IMR-90 (cell line): Measurements from ENCODE around the gene CA9. TPM values are rescaled to one million over a fixed set of nuclear protein-coding genes. Genes with fewer than 3 reads are reported as not detected.

Experiments used
- ATAC-seq: fragments of 200-7000 bp; cut with Tn5 transposase; 2 replicates; pipeline ENCODE4 v1.9.1; 2020; ENCODE audit warnings: low read depth, mild to moderate bottlenecking, moderate library complexity
- BruUV-seq: library from RNA; stranded (reverse); fragments of 400-500 nt; replicated peaks from 2 replicates; lab custom pipeline; 2021; lab: Mats Ljungman, UMichigan
- CTCF ChIA-PET: fragments of 300-600 bp; formaldehyde crosslinking; extraction: SDS; loops from one replicate; lab custom pipeline; 2021; ENCODE audit warnings: antibody characterized with exemption; lab: Yijun Ruan, JAX
- POLR2A ChIA-PET: fragments of 300-600 bp; sonication (Branson Sonifier 250); formaldehyde crosslinking; loops from one replicate; lab custom pipeline; 2022; ENCODE audit warnings: antibody characterized with exemption; ENCODE audit not compliant: unreplicated experiment; lab: Charles Lee
- DNase-seq: peaks from one replicate; pipeline ENCODE4 v3.0.0; 2013
- H2AFZ ChIP-seq: replicated peaks from 2 replicates; pipeline ENCODE3; 2013; ENCODE audit warnings: low read length, mild to moderate bottlenecking; ENCODE audit not compliant: poor library complexity
- H2AK5ac ChIP-seq: 2 replicates; pipeline ENCODE4 v1.6.1; 2013; ENCODE audit warnings: low read depth, low read length, inconsistent platforms
- H2AK9ac ChIP-seq: replicated peaks from 2 replicates; pipeline ENCODE3; 2013; ENCODE audit warnings: mild to moderate bottlenecking, low read depth, low read length, moderate library complexity; ENCODE audit not compliant: poor library complexity
- H2BK120ac ChIP-seq: 2 replicates; pipeline ENCODE4 v1.6.1; 2013; ENCODE audit warnings: low read depth, low read length, inconsistent platforms
- H2BK15ac ChIP-seq: 3 replicates; pipeline ENCODE4 v1.6.1; 2013; ENCODE audit warnings: low read depth, low read length, inconsistent platforms
- H2BK20ac ChIP-seq: 2 replicates; pipeline ENCODE4 v1.6.1; 2013; ENCODE audit warnings: low read depth, mild to moderate bottlenecking, inconsistent platforms, low read length, moderate library complexity
- H2BK5ac ChIP-seq: 2 replicates; pipeline ENCODE4 v1.6.1; 2013; ENCODE audit warnings: mild to moderate bottlenecking, low read depth, low read length, inconsistent platforms; ENCODE audit not compliant: poor library complexity, severe bottlenecking
- H3K14ac ChIP-seq: replicated peaks from 2 replicates; pipeline ENCODE4 v1.6.1; 2013; ENCODE audit warnings: low read depth, low read length, inconsistent platforms
- H3K18ac ChIP-seq: 2 replicates; pipeline ENCODE4 v1.6.1; 2013; ENCODE audit warnings: low read depth, low read length, control low read depth
- H3K23ac ChIP-seq: 2 replicates; pipeline ENCODE4 v1.6.1; 2013; ENCODE audit warnings: low read depth, low read length, inconsistent platforms
- H3K27ac ChIP-seq: 2 replicates; pipeline ENCODE4 v1.5.1; 2013; ENCODE audit warnings: mild to moderate bottlenecking, control low read depth, low read length; ENCODE audit not compliant: insufficient read depth
- H3K27me3 ChIP-seq: 2 replicates; pipeline ENCODE4 v1.6.1; 2013; ENCODE audit warnings: low read length; ENCODE audit not compliant: control insufficient read depth, insufficient read depth
- H3K36me3 ChIP-seq: 2 replicates; pipeline ENCODE4 v1.6.1; 2013; ENCODE audit warnings: low read length, mixed read lengths; ENCODE audit not compliant: control insufficient read depth, insufficient read depth
- H3K4ac ChIP-seq: 2 replicates; pipeline ENCODE4 v1.6.1; 2013; ENCODE audit warnings: low read depth, low read length, inconsistent platforms
- H3K4me1 ChIP-seq: 2 replicates; pipeline ENCODE4 v1.6.1; 2013; ENCODE audit warnings: low read length, mixed read lengths; ENCODE audit not compliant: control insufficient read depth, insufficient read depth
- H3K4me2 ChIP-seq: 2 replicates; pipeline ENCODE4 v1.6.1; 2013; ENCODE audit warnings: low read depth, mild to moderate bottlenecking, control low read depth, low read length, moderate library complexity
- H3K4me3 ChIP-seq: 2 replicates; pipeline ENCODE4 v1.5.1; 2013; ENCODE audit warnings: low read depth, mild to moderate bottlenecking, control low read depth, low read length, moderate library complexity; ENCODE audit not compliant: insufficient read depth
- H3K56ac ChIP-seq: 2 replicates; pipeline ENCODE4 v1.6.1; 2013; ENCODE audit warnings: low read length, inconsistent platforms; ENCODE audit not compliant: insufficient read depth; ENCODE audit errors: extremely low read depth
- H3K79me1 ChIP-seq, 2 experiments: 2 replicates each; pipeline ENCODE4 v1.6.1; 2013; ENCODE audit warnings: low read length in 2 of 2, inconsistent platforms in 1 of 2, low read depth in 1 of 2
- H3K9ac ChIP-seq: 2 replicates; pipeline ENCODE4 v1.6.1; 2013; ENCODE audit warnings: low read depth, low read length, control low read depth
- H3K9me1 ChIP-seq: 2 replicates; pipeline ENCODE4 v1.6.1; 2013; ENCODE audit warnings: low read length, inconsistent platforms; ENCODE audit not compliant: insufficient read depth
- H3K9me3 ChIP-seq: 2 replicates; pipeline ENCODE4 v1.6.1; 2013; ENCODE audit warnings: low read length; ENCODE audit not compliant: control insufficient read depth, insufficient read depth
- H4K20me1 ChIP-seq: 2 replicates; pipeline ENCODE4 v1.6.1; 2013; ENCODE audit warnings: low read length, inconsistent platforms; ENCODE audit not compliant: insufficient read depth
- H4K5ac ChIP-seq: 2 replicates; pipeline ENCODE4 v1.6.1; 2013; ENCODE audit warnings: mild to moderate bottlenecking, low read depth, low read length, control low read depth
- H4K8ac ChIP-seq, 2 experiments: 2 replicates each; pipeline ENCODE4 v1.6.1; 2013; ENCODE audit warnings: low read depth in 2 of 2, low read length in 2 of 2, control low read depth in 1 of 2, inconsistent platforms in 1 of 2
- H4K91ac ChIP-seq: 2 replicates; pipeline ENCODE4 v1.6.1; 2013; ENCODE audit warnings: low read depth, low read length, inconsistent platforms; ENCODE audit not compliant: insufficient read depth
- BHLHE40 ChIP-seq: fragments of 150-350 bp; IDR thresholded peaks from 2 replicates; pipeline ENCODE4 v1.6.1; 2016; ENCODE audit warnings: mild to moderate bottlenecking, low read depth, low read length
- CEBPB ChIP-seq: IDR thresholded peaks from 2 replicates; pipeline ENCODE4 v1.6.1; 2012; ENCODE audit warnings: low read depth, low read length, improper control_type of control experiment
- CHD1 ChIP-seq: IDR thresholded peaks from 2 replicates; pipeline ENCODE4 v1.6.1; 2012; ENCODE audit warnings: low read depth, low read length, improper control_type of control experiment
- FOS ChIP-seq: fragments of 150-350 bp; IDR thresholded peaks from 2 replicates; pipeline ENCODE4 v1.6.1; 2016; ENCODE audit warnings: low read depth, low read length
- MAFK ChIP-seq: IDR thresholded peaks from 2 replicates; pipeline ENCODE4 v1.6.1; 2012; ENCODE audit warnings: low read depth, low read length, improper control_type of control experiment
- MAZ ChIP-seq: IDR thresholded peaks from 2 replicates; pipeline ENCODE4 v1.6.1; 2012; ENCODE audit warnings: low read depth, mild to moderate bottlenecking, low read length, improper control_type of control experiment, moderate library complexity, borderline replicate concordance
- MXI1 ChIP-seq: IDR thresholded peaks from 2 replicates; pipeline ENCODE4 v1.6.1; 2012; ENCODE audit warnings: low read depth, mild to moderate bottlenecking, low read length, moderate library complexity, borderline replicate concordance
- NFE2L2 ChIP-seq: fragments of 150-350 bp; IDR thresholded peaks from 2 replicates; pipeline ENCODE4 v1.6.1; 2016; ENCODE audit warnings: low read depth, mild to moderate bottlenecking, low read length
- POLR2A ChIP-seq: IDR thresholded peaks from 2 replicates; pipeline ENCODE4 v1.6.1; 2012; ENCODE audit warnings: mild to moderate bottlenecking, low read depth, low read length
- RAD21 ChIP-seq: IDR thresholded peaks from 2 replicates; pipeline ENCODE4 v1.6.1; 2012; ENCODE audit warnings: low read length, improper control_type of control experiment
- RCOR1 ChIP-seq: IDR thresholded peaks from 2 replicates; pipeline ENCODE4 v1.6.1; 2012; ENCODE audit warnings: mild to moderate bottlenecking, low read length, improper control_type of control experiment; ENCODE audit not compliant: insufficient replicate concordance
- SMC3 ChIP-seq: fragments of 150-350 bp; IDR thresholded peaks from 2 replicates; pipeline ENCODE4 v1.6.1; 2016; ENCODE audit warnings: low read depth, mild to moderate bottlenecking, antibody characterized with exemption, low read length, moderate library complexity
- WGBS, 2 experiments: methylation state at CpG; one replicate each; pipeline versions ENCODE4 v1.1.5 to v1.1.7; 2013; ENCODE audit warnings: missing lambda C conversion rate in 2 of 2; ENCODE audit not compliant: insufficient read length in 1 of 2; ENCODE audit errors: extremely low coverage in 2 of 2; 5-methylcytosine and 5-hydroxymethylcytosine counted together
- dilution Hi-C: fragments of 300-500 bp; cut with HindIII; formaldehyde crosslinking; loops from one replicate; pipeline ENCODE4 v1.14.3; 2018; ENCODE audit warnings: low sequenced_read_pairs; ENCODE audit not compliant: unreplicated experiment
- in situ Hi-C: fragments of 300-500 bp; cut with MboI; formaldehyde crosslinking; loops from 3 replicates; pipeline ENCODE4 v1.14.3; 2019; ENCODE audit warnings: low sequenced_read_pairs, inconsistent platforms, mixed read lengths
- intact Hi-C: fragments of 100-400 bp; cut with micrococcal nuclease; formaldehyde crosslinking; loops from 2 replicates; pipeline ENCODE4 v1.10.0; 2022
- polyA plus RNA-seq, 3 experiments: library from polyadenylated mRNA; depleted of rRNA; stranded (reverse); fragments of >200 nt; gene quantifications; 2 replicates each; pipeline ENCODE4 v1.2.3, GENCODE V29; 2012; ENCODE audit warnings: low replicate concordance in 1 of 3
- total RNA-seq: library from RNA; depleted of rRNA; stranded (reverse); fragments of >200 nt; gene quantifications from 2 replicates; pipeline ENCODE4 v1.2.3, GENCODE V29; 2012
- TF ChIP-seq, protein P1 (sequence below): fragments of 150-350 bp; IDR thresholded peaks from 2 replicates; pipeline ENCODE4 v1.6.1; 2017; ENCODE audit warnings: mild to moderate bottlenecking, antibody characterized with exemption, low read length, low read depth
- TF ChIP-seq, protein P2 (sequence below): conservative IDR thresholded peaks from 2 replicates; pipeline ENCODE4 v1.5.1; 2012; ENCODE audit warnings: mild to moderate bottlenecking, low read depth, low read length, improper control_type of control experiment

The CA9 gene
- total and polyA plus RNA-seq, 2 of the 4 experiments (the other 2 are of a cell fraction): 0.54 to 3.9 TPM

DNA sequence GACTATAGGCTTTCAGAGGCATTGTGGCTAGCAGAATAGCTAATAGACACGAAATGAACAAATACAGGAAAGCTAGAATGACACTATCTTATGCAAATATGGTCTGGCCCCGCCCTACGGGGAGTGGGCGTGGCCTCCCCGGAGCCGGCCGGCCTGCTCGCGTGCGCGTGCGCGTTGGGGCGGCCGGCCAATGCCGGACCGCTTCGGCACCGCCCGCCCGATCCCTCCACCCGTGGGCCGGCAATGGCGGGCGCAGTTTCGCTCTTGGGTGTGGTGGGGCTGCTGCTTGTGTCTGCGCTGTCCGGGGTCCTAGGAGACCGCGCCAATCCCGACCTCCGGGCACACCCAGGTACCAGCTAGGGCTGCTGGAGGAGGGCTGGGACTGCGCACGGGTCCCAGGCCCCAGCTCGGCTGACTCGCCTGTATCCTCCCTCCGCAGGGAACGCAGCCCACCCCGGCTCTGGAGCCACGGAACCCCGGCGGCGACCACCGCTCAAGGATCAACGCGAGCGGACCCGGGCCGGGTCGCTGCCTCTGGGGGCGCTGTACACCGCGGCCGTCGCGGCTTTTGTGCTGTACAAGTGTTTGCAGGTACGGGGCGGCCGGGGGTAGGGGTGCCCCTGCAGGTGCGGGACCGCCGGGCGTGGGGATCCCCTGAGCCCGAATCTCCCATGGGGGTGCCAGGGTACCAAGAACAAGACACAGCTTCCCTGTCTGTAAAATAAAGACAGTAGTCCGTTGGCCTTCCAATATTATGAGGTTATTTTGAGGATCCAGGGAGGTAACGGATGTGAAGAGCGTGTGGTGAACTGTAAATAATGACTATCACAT lies 15.4 kb upstream of the CA9 start, which contains the start of gene CCDC107:
TSS of gene CCDC107 (plus strand) at position 156 of the 831 bp plus-strand sequence. CDS start at position 244, 88 bp downstream.
- peak within 1 kb of the TSS; percentile 78 for H3K4me3 ChIP-seq
- peak within 1 kb of the TSS; percentile 84 for H3K18ac ChIP-seq
- H2AK9ac ChIP-seq: peak within 1 kb of the TSS; percentile 92
- H3K36me3 ChIP-seq: peaks cover 11% of the 10 kb centered on the region
- in situ Hi-C loops (loop anchor here (10.0 kb wide), 1 partner anchor 154 kb away; no protein-coding TSS in a partner anchor), dilution Hi-C loops (no loop called here), intact Hi-C loops (loop anchor here (1.0 to 10.0 kb wide), 5 partner anchors 34 to 174 kb away; partner anchors contain the start of genes HINT2 and SPAG8)
- peak within 1 kb of the TSS; percentile 87 for H2BK20ac ChIP-seq
- ATAC-seq (peak; percentile 85), DNase-seq (peak; percentile 81)
- peak within 1 kb of the TSS; percentile 31; the same call in 2 of the 3 replicates for H2BK15ac ChIP-seq
- no TSS peak for BruUV-seq
- ChIA-PET POLR2A (interaction anchor here (0.5 to 1.3 kb wide), 4 partner anchors 26 to 70 kb away, joined by 3 to 7 read pairs (median 6); no protein-coding TSS in a partner anchor), CTCF (interaction anchor here (0.5 to 3.1 kb wide), 12 partner anchors 10 to 327 kb away, joined by 3 to 19 read pairs (median 3); partner anchors contain the start of genes CA9, CREB3 and TLN1)
- H3K4me1 ChIP-seq: peaks cover 7% of the 10 kb centered on the region
- H3K9ac ChIP-seq: peak within 1 kb of the TSS; percentile 85
- WGBS, 2 experiments: 0% methylated on average over 29 of the region's 67 CpGs; no CpG with 5 or more reads in 1 of the 2 experiments
- peak within 1 kb of the TSS; percentile 88 for H3K27ac ChIP-seq
- peak within 1 kb of the TSS; percentile 93 for H2AFZ ChIP-seq
- peaks cover 3% of the 10 kb centered on the region; the same call in 1 of the 2 replicates for H4K20me1 ChIP-seq
- peak within 1 kb of the TSS; percentile 70 for H3K4me2 ChIP-seq
- peak within 1 kb of the TSS; percentile 93 for H2BK5ac ChIP-seq
- H2BK120ac ChIP-seq: peak within 1 kb of the TSS; percentile 90
- H3K14ac ChIP-seq: peak within 1 kb of the TSS; percentile 94
- H3K9me1 ChIP-seq: peaks cover 2% of the 10 kb centered on the region; the same call in 1 of the 2 replicates
- H3K9me3 ChIP-seq: no peaks in the 10 kb centered on the region
- H4K5ac ChIP-seq: peak within 1 kb of the TSS; percentile 87
- H4K91ac ChIP-seq: peak within 1 kb of the TSS; percentile 89
- H2AK5ac ChIP-seq: peak within 1 kb of the TSS; percentile 57
- H3K4ac ChIP-seq: peak within 1 kb of the TSS; percentile 92
- H3K27me3 ChIP-seq: no peaks in the 10 kb centered on the region
- peak within 1 kb of the TSS; percentile 78 for H3K23ac ChIP-seq
- peak within 1 kb of the TSS; percentile 82 for H3K56ac ChIP-seq
- peak within 1 kb of the TSS; percentile 14 to 93 for H4K8ac ChIP-seq
- peaks cover 19 to 43% of the 10 kb centered on the region in 2 experiments; a peak in 3 of 4 replicates for H3K79me1 ChIP-seq
- TF ChIP-seq FOS (no peak), POLR2A (peak; percentile 89), MAZ (peak; percentile 47; the same call in 1 of the 2 replicates), CHD1 (no peak), SMC3 (no peak; the same call in 1 of the 2 replicates), RCOR1 (no peak), NFE2L2 (no peak), MAFK (no peak), MXI1 (peak; percentile 40; the same call in 1 of the 2 replicates), CEBPB (no peak), RAD21 (peak; percentile 46; the same call in 1 of the 2 replicates), BHLHE40 (no peak)
- TF ChIP-seq, protein P1, sequence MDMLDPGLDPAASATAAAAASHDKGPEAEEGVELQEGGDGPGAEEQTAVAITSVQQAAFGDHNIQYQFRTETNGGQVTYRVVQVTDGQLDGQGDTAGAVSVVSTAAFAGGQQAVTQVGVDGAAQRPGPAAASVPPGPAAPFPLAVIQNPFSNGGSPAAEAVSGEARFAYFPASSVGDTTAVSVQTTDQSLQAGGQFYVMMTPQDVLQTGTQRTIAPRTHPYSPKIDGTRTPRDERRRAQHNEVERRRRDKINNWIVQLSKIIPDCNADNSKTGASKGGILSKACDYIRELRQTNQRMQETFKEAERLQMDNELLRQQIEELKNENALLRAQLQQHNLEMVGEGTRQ: no peak
- TF ChIP-seq, protein P2, sequence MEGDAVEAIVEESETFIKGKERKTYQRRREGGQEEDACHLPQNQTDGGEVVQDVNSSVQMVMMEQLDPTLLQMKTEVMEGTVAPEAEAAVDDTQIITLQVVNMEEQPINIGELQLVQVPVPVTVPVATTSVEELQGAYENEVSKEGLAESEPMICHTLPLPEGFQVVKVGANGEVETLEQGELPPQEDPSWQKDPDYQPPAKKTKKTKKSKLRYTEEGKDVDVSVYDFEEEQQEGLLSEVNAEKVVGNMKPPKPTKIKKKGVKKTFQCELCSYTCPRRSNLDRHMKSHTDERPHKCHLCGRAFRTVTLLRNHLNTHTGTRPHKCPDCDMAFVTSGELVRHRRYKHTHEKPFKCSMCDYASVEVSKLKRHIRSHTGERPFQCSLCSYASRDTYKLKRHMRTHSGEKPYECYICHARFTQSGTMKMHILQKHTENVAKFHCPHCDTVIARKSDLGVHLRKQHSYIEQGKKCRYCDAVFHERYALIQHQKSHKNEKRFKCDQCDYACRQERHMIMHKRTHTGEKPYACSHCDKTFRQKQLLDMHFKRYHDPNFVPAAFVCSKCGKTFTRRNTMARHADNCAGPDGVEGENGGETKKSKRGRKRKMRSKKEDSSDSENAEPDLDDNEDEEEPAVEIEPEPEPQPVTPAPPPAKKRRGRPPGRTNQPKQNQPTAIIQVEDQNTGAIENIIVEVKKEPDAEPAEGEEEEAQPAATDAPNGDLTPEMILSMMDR: peak; percentile 55
